Right lobe of liver (tissue), 4 donors: ENCODE results near the gene SLC44A1.

Experiments used
- CTCF ChIP-seq, 4 donors: fragments of 200-600 bp in 3 of 4; fragments of 450-650 bp in 1 of 4; IDR thresholded peaks; one replicate each; pipeline versions ENCODE4 v1.5.1 to v1.8.0; 2016 to 2022; ENCODE audit warnings: antibody characterized with exemption in 4 of 4, mild to moderate bottlenecking in 2 of 4
- POLR2A ChIP-seq: fragments of 450-650 bp; IDR thresholded peaks from one replicate; pipeline ENCODE4 v1.6.1; 2017; ENCODE audit warnings: antibody characterized with exemption, mild to moderate bottlenecking
- donor health status: DM: no; HTN: no; CAD: no.
- donor health status: DM: no; HTN: no; CAD: no.
- donor health status: DM: no; HTN: yes; CAD: no.

GRCh38 chr9:105281926-105282325 is 37.5 kb downstream of the SLC44A1 start:
- TF ChIP-seq CTCF (IDR thresholded peaks at IDR 0.05) (no peak), POLR2A (no peak)
